HS-5 (cell line): ENCODE results near the gene CYP2A13.
A peak's percentile ranks its signal among the peaks of the same experiment; 100 is the strongest.
"Not testable (repeated sequence)": the region's sequence is repeated elsewhere in the genome, so short reads cannot be mapped to it uniquely, and the experiment has no call there.

ENCODE experiments used
- DNase-seq: peaks from one replicate; pipeline ENCODE4 v3.0.0-alpha.2; 2012; ENCODE audit warnings: low read depth

CYP2A13 gene

DNA sequence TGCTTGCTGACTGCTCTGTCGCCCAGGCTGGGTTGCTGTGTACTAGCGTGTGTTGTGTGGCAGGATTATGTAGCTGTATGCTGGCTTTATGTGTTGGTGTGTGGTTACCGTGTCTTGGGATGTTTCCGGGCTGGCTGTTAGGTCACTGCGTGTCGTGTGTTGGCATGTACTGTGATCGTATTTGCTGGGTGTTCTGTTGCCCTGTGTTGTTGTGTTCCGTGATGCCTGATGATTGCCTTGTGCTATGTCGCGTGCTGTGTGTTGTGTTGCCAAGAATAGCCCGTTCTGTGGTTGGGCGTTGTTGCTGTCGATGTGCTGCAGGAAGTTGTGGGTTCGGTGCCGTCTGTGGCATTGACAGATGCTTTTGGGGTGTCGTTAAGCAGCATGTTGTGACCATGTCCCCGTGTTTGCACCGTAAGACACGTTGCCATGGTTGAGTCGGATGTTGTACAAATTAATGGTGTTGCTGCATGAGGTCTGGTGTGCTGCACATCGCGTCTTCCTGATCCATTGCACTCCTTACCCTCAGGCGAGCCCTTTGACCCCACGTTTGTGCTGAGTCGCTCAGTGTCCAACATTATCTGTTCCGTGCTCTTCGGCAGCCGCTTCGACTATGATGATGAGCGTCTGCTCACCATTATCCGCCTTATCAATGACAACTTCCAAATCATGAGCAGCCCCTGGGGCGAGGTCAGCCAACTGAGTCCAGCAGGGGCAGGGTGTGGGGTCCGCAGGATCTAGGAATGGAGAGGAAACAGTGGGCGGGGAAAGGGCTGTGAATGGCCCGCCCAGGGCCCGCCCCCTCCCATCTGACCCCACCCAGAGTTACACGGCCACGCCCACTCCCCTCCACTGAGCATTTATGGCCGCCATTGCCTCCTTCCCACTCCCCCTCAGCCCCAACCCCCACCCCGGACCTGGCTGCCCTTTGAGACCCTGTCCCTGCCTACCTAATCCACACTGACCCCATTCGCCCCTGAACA, 33.0 kb downstream of the CYP2A13 start:
- not testable (repeated sequence) for DNase-seq

GRCh38 chr19:41122846-41123245, 34.6 kb downstream of the CYP2A13 start:
- not testable (repeated sequence) for DNase-seq

DNA sequence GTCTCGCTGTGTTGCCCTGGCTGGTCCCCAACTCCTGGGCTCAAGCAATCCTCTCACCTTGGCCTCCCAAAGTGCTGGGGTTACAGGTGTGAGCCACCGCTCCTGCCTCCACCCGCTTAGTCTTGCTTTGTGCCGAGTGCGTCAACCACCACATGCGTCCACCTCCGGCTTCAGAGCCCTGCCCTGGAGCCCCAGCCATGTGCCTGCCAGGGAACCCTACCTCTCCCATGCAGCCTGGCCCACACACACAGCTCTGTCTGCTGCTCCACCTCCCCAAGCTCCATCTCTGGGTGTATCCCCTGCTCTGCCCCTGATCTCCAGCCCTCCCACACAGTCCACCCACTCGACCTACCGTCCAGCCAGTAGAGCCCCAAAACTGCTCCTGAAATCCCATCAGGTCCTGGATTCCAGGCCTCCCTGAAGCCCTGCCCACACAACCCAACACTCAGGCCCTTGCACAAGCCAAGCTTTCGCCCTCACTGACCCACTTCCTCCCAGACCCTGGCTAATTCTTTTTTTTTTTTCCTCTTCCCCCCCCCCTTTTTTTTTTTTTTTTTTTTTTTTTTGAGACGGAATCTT, 35.6 kb downstream of the CYP2A13 start:
- DNase-seq, result no peak

- DNase-seq, result not testable (repeated sequence)
These were observed 38.5 kb downstream of the CYP2A13 start for GRCh38 chr19:41126765-41127203.

DNA sequence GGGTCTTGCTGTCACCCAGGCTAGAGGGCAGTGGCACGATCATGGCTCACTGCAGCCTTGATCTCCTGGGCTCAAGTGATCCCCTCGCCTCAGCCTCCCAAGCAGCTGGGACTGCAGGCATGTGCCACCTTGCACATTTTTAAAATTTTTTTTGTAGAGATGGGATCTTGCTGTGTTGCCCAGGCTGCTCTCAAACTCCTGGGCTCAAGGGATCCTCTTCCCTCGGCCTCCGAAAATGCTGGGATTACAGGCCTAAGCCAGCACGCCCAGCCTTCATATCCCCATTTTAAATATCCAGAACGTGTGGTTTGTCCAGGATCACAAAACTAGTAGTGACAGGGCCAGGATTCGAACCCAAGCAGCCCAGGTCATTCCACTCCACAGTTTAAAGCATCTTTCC, 39.1 kb downstream of the CYP2A13 start:
- DNase-seq, result not testable (repeated sequence)

DNA sequence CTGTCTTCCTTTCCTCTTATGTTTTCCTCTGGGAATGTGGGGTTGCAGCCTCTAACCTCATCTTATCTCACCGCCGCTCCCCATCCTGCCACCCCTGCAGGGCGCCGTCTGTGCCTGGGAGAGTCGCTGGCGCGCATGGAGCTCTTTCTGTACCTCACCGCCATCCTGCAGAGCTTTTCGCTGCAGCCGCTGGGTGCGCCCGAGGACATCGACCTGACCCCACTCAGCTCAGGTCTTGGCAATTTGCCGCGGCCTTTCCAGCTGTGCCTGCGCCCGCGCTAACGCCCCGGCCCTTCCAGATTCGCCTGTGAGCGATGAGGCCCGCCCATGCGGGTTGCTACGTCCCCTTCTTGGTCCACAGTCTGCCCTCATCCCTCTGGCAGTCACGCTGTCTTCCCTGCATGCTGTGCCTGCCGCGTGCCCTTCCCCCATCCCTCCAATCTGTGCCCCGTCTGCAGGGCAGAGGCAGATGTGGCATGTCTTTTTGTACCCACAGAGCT, 39.6 kb downstream of the CYP2A13 start:
- DNase-seq, result not testable (repeated sequence)

DNA sequence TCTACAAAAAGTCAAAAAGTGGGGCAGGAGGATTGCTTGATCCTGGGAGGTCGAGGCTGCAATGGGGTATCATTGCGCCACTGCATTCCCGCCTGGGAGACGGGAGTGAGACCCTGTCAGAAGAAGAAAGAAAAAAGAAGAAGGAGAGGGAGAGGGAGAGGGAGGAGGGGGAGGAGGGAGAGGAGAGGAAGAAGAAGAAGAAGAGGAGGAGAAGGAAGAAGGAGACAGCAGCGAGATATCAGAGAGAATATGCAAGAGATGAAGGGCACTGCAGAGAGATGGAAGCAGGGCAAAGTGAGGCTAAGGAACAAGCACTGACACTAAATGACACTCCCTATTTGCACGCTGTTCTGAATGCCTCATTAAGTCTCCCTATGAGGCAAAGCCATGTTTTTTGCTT, 40.4 kb downstream of the CYP2A13 start:
- DNase-seq, result no peak

- DNase-seq, result no peak
These were observed 42.9 kb downstream of the CYP2A13 start for GRCh38 chr19:41131186-41131585.

DNA sequence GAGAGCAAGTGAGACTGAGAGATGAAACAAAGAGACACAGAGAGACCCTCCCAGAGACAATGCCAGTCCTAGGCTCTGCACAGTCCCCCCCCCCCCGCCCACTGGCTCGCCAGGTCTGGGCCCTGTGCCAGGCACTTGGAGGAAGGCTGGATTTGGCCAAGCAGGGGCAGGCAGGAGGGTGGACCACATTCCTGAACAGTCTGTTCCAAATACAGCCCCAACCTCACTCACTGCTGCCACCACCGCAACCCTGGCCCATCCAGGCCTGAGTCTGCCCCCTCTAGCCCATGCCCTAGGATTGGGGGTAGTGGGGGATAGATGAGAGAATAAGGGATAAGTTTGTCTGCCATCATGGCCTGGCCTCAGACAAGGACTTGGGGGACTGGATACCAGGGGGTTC, 45.0 kb downstream of the CYP2A13 start:
- no peak for DNase-seq

DNA sequence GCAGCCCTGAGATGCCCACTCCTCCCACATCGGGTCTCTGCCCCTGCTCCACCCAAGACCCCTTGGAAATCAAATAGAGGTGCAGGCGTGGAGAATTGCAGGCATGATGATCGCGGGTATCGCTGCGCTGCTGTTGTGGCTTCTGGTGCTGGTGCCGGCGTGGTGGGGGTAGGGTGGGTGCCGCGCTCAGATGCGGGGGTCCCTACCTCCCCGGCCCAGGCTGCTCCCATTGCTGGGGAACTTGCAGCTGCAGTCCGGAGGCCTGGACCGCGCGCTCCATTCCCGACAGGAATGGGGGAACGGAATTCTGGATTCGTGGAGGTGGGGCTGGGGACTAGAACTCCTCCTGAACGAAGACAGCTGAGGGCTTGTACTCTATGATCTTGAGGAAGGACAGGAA, 46.4 kb downstream of the CYP2A13 start:
- DNase-seq, result no peak

DNA sequence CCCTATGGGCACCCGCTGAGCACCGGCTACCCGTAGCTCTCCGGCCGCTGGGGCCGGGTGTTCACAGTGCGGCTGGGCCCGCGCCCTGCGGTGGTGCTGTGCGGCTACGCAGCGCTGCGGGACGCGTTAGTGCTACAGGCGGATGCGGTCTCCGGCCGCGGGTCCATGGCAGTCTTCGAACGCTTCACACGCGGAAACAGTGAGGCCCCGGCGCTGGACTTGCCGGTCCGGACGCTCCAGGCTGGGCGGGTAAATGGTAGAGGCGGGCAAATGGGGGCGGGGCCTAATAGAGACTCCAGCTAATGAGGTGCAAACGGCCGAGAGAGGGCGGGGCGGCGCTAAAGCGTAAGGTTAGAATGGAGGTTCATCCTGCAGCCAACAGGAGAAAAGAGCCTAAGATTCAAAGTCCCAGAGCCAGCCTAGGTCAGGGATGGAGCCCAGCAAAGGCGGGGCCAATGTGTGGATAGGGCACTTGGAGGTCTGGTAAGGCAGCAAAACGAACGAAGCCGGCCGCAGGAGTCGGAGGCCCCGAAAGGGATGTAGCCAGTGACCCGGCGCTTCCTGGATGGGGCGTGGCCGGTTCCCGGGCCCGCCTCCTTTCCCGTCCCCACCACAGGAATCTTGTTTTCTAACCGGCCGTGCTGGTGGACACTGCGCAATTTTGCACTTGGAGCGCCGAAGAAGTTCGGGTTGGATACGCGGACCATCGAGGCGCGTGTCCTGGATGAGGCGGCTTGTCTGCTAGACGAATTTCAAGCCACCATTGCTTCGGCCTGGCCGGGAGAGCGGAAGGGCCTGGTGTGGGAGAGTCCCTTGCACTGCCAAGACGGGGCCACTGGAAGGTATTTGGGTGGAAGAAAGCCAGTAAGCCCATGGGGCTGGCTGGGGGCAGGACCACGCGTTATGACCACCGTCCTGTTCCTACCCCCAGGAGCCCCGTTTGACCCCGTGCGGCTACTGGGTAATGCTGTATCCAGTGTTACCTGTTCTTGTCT, 47.4 kb downstream of the CYP2A13 start:
- not testable (repeated sequence) for DNase-seq

DNA sequence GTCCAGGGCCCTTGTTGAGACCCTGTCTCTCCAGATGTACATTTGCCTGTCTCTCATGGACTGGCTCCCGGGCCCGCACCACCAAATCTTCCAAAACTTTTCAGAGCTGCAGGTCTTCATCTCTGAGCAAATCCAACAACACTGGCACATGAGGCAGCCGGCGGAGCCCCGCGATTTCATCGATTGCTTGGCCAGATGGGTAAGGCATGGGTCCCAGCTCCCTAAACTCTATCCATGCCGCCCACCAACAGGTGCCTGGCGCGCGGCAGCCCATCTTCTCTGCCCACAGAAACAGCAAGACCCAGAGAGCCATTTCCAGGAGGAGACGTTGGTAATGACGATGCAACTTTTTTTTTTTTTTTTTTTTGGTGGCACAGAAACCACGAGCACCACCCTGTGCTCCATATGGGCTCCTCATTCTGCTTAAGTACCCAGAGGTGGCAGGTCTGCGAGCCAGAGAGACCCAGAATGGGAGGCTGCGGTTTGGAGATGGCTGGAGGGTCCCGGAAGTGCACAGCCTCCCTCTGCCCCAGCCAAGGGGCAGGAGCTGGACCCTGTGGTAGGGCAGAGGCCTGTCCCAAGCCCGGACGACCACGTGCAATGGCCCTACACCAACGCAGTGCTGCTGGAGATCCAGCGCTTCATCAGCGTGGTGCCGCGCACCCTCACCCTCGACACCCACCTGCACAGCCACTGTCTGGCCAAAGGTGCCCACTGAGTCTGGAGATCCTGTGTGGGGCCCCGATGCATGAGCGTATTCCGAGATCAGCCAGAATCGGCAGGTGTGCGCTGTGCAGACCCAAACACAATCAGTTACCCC, 48.6 kb downstream of the CYP2A13 start:
- no peak for DNase-seq

- DNase-seq, result peak; percentile 48
These were observed 56.2 kb downstream of the CYP2A13 start for GRCh38 chr19:41144403-41144802.
